H1 (cell line): Measurements from ENCODE around the gene TK2. TPM values are rescaled to one million over a fixed set of nuclear protein-coding genes. Genes with fewer than 3 reads are reported as not detected.

Source experiments
- CBX8 ChIP-seq: fragments of 300-800, 300-1000 bp; sonication (generic); IDR thresholded peaks from 2 replicates; pipeline ENCODE4 v1.7.1; 2016; ENCODE audit warnings: low read depth, low read length, borderline replicate concordance
- CHD7 ChIP-seq: fragments of 300-600 bp; sonication (generic); IDR thresholded peaks from 2 replicates; pipeline ENCODE4 v1.7.1; 2012; ENCODE audit warnings: low read length, moderate library complexity, mild to moderate bottlenecking, inconsistent platforms; ENCODE audit not compliant: insufficient replicate concordance
- CTCF ChIP-seq, 3 experiments: IDR thresholded peaks; 1 replicate in 2 of 3; 2 replicates in 1 of 3; pipeline versions ENCODE4 v1.5.1 to v1.6.1; 2011; ENCODE audit warnings: low read length in 3 of 3, mild to moderate bottlenecking in 3 of 3, inconsistent platforms in 2 of 3, low read depth in 1 of 3, moderate library complexity in 1 of 3; ENCODE audit not compliant: insufficient read depth in 1 of 3; ENCODE audit errors: control extremely low read depth in 1 of 3
- E2F6 ChIP-seq: IDR thresholded peaks from 2 replicates; pipeline ENCODE4 v1.6.1; 2012; ENCODE audit warnings: inconsistent platforms
- JUND ChIP-seq: IDR thresholded peaks from 2 replicates; pipeline ENCODE4 v1.6.1; 2011; ENCODE audit warnings: mild to moderate bottlenecking, improper control_type of control experiment, low read length
- POLR2AphosphoS5 ChIP-seq: IDR thresholded peaks from 2 replicates; pipeline ENCODE4 v1.6.1; 2011; ENCODE audit warnings: low read depth, low read length
- SIN3A ChIP-seq, 2 experiments: IDR thresholded peaks in 1 of 2; conservative IDR thresholded peaks in 1 of 2; 2 replicates each; pipeline ENCODE4 v1.6.1; 2011 to 2012; ENCODE audit warnings: low read length in 2 of 2, improper control_type of control experiment in 1 of 2, low read depth in 1 of 2, mild to moderate bottlenecking in 1 of 2
- TAF1 ChIP-seq: IDR thresholded peaks from 2 replicates; pipeline ENCODE4 v1.6.1; 2011; ENCODE audit warnings: mild to moderate bottlenecking, low read depth, low read length
- polyA plus RNA-seq, 7 experiments: library from polyadenylated mRNA; depleted of rRNA in 3 of 7; stranded (reverse) in 5 of 7; unstranded in 2 of 7; fragments of >200 nt in 5 of 7; fragments of 200-250 nt in 2 of 7; gene quantifications; 1 replicate in 5 of 7; 2 replicates in 1 of 7; 4 replicates in 1 of 7; pipeline versions ENCODE4 v1.2.1 to v1.2.3, GENCODE V29; 2011 to 2013; ENCODE audit warnings: missing spikeins in 2 of 7, mixed read lengths in 2 of 7
- total RNA-seq: library from RNA; stranded (reverse); fragmentation: NEBNext Ultra II Directional; extraction: Animal tissue kit (Norgen Biotek cat#: 25700); gene quantifications from 2 replicates; pipeline ENCODE4 v1.2.1, GENCODE V29; 2021

TK2 gene
- total and polyA plus RNA-seq, 2 of the 8 experiments (the other 6 are each of a cell fraction or from before 2014, with no cell fraction given): 2.7 to 3.6 TPM

GRCh38 chr16:66458292-66458691 is 91.6 kb downstream of the TK2 start (continued):
- TF ChIP-seq CHD7: no peak
- no peak for TF ChIP-seq CBX8
- TF ChIP-seq POLR2AphosphoS5: no peak
- TF ChIP-seq SIN3A (conservative IDR thresholded peaks at IDR 0.05 in 1 of 2, IDR thresholded peaks at IDR 0.05 in 1 of 2; ENCODE audit: low read depth in 1 of 2, low read length in 2 of 2): no peak
- TF ChIP-seq CTCF (IDR thresholded peaks at IDR 0.05; ENCODE audit: control extremely low read depth in 1 of 3, insufficient read depth in 1 of 3, low read depth in 1 of 3, low read length in 3 of 3): no peak
- no peak for TF ChIP-seq TAF1
- TF ChIP-seq E2F6: no peak
- TF ChIP-seq JUND: no peak
